CD4-positive, alpha-beta T cell treated with Interleukin-10 for 1 hour (primary cell): ENCODE results near the gene FITM1.
"Not testable (repeated sequence)": the region's sequence is repeated elsewhere in the genome, so short reads cannot be mapped to it uniquely, and the experiment has no call there.

Source experiments
- DNase-seq: peaks from one replicate; pipeline ENCODE4 v3.0.0-alpha.2; 2020

Gene FITM1

GRCh38 chr14:24098229-24098926, 32.1 kb upstream of the FITM1 start:
- DNase-seq, result no peak

GRCh38 chr14:24098927-24099813, 31.3 kb upstream of the FITM1 start:
- DNase-seq, result no peak

GRCh38 chr14:24100197-24100981, 30.1 kb upstream of the FITM1 start:
- no peak for DNase-seq

- DNase-seq, result no peak
Measured at GRCh38 chr14:24100982-24101494, 29.4 kb upstream of the FITM1 start.

- DNase-seq, result no peak
Measured at GRCh38 chr14:24102357-24103048, 28.0 kb upstream of the FITM1 start.

- no peak for DNase-seq
Measured at GRCh38 chr14:24103451-24103850, 27.0 kb upstream of the FITM1 start.

- not testable (repeated sequence) for DNase-seq
Measured at GRCh38 chr14:24105609-24106239, 24.7 kb upstream of the FITM1 start.

- no peak for DNase-seq
Measured at GRCh38 chr14:24106672-24107271, 23.7 kb upstream of the FITM1 start.

GRCh38 chr14:24108336-24108874, 22.1 kb upstream of the FITM1 start:
- no peak for DNase-seq

- DNase-seq, result no peak
Measured at GRCh38 chr14:24110060-24110459, 20.4 kb upstream of the FITM1 start.

GRCh38 chr14:24110523-24110922, 19.9 kb upstream of the FITM1 start:
- DNase-seq, result no peak

- DNase-seq, result no peak
Measured at GRCh38 chr14:24113379-24113800, 17.1 kb upstream of the FITM1 start.

- peak; percentile 86 for DNase-seq
Measured at GRCh38 chr14:24113801-24114531, 16.5 kb upstream of the FITM1 start.

GRCh38 chr14:24114532-24115421, 15.7 kb upstream of the FITM1 start, which contains the start of the genes DCAF11 and NRL:
Gene DCAF11, plus strand, starts transcription at chr14:24114777. Its CDS starts 818 bp downstream, at chr14:24115595.
Gene NRL, minus strand, starts transcription at chr14:24114949. Its CDS starts 32,101 bp downstream, at chr14:24082848.
- DNase-seq, result peak; percentile 99

GRCh38 chr14:24115422-24116127, 14.9 kb upstream of the FITM1 start:
- no peak for DNase-seq

GRCh38 chr14:24116128-24116814, 14.2 kb upstream of the FITM1 start:
- DNase-seq, result no peak

GRCh38 chr14:24117179-24117578, 13.3 kb upstream of the FITM1 start:
- DNase-seq, result no peak

GRCh38 chr14:24119691-24120090, 10.8 kb upstream of the FITM1 start:
- no peak for DNase-seq
